SH-SY5Y (cell line): ENCODE measurements around the gene GADD45B.

Experiments
- GATA2 ChIP-seq: IDR thresholded peaks from 2 replicates; pipeline ENCODE4 v1.6.1; 2011; ENCODE audit warnings: mild to moderate bottlenecking, low read depth, low read length
- GATA3 ChIP-seq: IDR thresholded peaks from 2 replicates; pipeline ENCODE4 v1.6.1; 2011; ENCODE audit warnings: low read depth, mild to moderate bottlenecking, low read length, moderate library complexity

DNA sequence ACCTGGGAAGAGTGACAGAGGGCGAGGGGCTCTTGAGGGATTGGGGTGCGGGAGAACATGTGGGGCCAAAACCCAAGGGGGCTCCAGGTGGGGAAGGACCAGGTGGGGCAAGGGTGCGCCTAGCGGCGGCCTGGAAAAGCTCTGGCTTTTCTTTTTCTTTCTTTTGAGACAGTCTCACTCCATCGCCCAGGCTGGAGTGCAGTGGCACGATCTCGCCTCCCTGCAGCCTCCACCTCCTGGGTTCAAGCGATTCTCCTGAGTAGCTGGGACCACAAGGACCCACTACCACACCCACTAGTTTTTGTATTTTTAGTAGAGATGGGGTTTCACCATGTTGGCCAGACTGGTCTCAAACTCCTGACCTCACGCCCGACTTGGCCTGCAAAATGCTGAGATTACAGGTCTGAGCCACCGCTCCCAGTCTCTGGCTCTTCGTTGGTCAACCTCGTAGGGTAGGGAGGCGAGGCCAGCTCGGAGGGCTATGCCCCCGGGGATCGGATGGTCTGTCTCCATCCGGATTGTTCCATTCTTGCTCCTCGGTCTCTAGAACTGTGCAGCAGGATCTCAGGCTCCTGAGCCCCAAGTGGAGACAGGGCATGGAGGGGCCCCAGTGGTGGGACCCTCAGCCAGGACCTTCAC lies 3.7 kb downstream of the GADD45B start:
- TF ChIP-seq GATA2 (no peak), GATA3 (no peak)
